GM18520 (cell line): ENCODE data around the gene REN.

Source experiments
- ATAC-seq: cut with Tn5 transposase; IDR thresholded peaks from one replicate; pipeline ENCODE4 v1.9.1; 2021; ENCODE audit not compliant: unreplicated experiment

Gene REN

DNA sequence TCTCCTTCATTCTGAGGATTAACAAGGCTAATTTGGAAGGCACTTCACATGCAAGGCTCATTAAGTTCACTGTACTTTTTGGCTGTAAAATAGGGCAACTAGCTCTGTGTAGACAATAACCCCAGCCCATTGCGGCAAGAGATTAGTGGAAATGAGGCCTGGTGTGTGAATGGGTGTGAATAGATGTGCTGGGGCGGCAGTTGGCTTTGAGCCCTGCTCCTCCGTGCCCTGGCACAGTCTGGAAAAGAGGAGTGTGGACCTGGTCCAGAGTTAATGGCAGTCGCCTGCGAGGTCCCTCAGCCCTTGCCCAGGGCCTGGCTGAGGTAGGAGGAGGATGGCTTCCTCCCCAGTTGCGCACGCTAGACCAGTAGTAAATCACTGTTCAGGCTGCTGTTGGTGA lies 25.3 kb upstream of the REN start:
- ATAC-seq, result no peak

- no peak for ATAC-seq
Measured at GRCh38 chr1:204190212-204191211, 24.4 kb upstream of the REN start.

- no peak for ATAC-seq
Measured at GRCh38 chr1:204188959-204189639, 23.0 kb upstream of the REN start.

DNA sequence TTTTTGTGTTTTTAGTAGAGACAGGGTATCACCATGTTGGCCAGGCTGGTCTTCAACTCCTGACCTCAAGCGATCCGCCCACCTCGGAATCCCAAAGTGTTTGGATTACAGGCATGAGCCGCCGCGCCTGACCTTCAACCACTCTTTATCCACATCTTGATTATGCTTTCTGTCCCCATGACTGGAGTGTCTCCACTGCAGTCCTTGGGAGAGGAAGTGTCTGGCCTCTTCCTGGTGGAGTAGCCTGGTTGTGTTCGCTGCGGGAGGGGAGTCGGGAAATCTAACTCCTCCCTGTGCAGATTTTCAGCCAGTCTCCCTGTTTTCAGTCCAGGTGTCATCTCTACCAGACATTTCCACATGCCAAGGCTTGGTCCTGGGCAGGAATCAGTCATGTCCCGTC lies 20.5 kb upstream of the REN start:
- ATAC-seq, result no peak

DNA sequence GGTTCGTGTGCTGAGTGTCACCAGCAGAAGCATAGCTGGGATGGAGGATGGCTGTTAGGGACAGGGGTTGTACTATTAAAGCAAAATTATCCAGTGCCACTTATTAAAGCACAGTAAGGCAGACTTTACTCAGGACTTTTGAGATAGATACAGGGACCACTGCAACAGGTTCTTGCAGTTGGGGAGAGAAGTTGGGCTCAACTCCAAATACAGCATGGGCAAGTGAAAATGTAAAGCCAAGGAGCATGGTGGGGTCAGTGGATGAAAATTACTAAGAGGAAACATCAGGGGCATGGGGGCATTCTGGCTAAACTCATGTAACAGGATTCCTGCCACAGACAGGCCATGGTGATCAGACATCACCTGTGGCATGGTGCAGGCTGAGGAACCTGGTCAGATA lies 15.0 kb upstream of the REN start:
- no peak for ATAC-seq

- no peak for ATAC-seq
Measured at GRCh38 chr1:204180133-204180532, 14.0 kb upstream of the REN start.

DNA sequence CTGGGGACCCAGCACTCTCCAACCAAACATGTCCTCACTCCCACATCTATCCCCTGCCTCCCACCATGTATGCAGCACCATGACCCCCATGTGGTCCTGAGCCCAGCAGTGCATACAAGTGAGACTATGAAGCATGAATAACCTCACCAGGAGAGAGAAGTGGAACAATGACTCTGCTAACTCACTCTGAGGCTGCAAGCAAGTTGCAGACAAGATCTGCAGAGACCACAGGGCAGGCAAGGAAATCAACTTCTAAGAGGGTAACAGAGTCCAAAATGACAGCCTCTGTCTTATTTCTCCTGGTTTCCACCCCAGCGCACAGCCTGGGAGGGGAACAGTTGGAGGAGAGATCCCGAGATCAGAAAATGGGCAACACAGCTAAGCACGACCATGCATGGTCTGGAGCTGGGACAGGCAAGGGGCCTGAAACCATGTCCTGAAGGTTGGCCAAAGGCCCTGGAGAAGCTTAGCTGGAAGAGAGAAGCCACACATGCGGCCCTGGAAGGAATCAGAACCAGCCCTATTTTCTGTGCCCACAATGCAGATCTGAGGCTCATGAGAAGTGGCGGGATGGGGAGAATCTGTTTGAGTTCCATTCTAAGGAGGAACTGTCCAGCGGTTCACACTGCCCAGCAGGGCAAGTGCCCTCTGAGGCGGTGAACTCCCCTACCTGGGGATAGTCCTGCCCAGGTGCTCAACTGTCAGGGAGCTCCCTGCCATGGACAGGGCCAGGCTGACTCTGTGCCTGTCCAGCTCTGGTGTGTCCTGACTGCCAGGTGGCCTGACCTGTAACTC lies 12.5 kb upstream of the REN start:
- ATAC-seq, result no peak

DNA sequence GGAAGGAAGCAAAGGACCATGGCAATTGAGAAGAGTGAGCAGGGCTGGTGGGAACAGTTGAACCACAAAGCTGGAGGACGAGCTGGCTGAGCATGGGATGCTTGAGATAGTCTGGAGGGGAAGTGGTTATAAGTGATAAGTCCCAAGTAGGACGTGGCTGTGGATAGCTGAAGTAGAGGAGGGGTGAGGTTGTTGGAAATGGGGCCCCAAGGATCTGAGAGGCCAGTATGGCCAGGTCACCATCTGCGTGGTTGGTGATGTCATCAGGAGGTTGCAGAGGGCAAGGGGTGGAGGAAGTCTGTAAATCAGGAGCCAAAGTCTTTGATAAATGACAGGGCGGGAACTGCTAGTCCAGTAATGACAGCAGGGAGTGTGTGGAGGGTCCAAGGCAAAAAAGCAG lies 11.0 kb upstream of the REN start:
- ATAC-seq, result no peak

GRCh38 chr1:204176049-204176448 lies 9.9 kb upstream of the REN start:
- no peak for ATAC-seq

DNA sequence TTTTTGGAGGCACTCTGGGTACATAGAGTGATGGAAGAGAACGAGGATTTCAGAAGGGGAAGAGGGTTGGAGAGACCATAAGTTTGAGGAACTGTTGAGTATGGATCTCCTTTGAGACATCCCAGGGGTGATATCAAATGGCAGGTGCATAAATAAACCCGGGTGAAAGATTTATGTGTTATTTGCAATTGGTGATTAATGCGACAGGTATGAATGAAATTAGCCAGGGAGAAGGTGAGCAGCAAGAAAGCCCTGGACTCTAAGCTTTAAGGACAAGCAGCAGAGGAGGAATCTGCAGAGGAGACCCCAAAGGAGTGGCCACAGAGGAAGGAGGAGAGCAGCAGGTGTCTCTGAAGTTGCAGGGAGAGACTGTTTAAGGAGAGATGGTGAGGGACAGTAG lies 8.8 kb upstream of the REN start:
- ATAC-seq, result no peak

- no peak for ATAC-seq
Measured at GRCh38 chr1:204172404-204173029, 6.4 kb upstream of the REN start.

- no peak for ATAC-seq
Measured at GRCh38 chr1:204171751-204172178, 5.6 kb upstream of the REN start.

DNA sequence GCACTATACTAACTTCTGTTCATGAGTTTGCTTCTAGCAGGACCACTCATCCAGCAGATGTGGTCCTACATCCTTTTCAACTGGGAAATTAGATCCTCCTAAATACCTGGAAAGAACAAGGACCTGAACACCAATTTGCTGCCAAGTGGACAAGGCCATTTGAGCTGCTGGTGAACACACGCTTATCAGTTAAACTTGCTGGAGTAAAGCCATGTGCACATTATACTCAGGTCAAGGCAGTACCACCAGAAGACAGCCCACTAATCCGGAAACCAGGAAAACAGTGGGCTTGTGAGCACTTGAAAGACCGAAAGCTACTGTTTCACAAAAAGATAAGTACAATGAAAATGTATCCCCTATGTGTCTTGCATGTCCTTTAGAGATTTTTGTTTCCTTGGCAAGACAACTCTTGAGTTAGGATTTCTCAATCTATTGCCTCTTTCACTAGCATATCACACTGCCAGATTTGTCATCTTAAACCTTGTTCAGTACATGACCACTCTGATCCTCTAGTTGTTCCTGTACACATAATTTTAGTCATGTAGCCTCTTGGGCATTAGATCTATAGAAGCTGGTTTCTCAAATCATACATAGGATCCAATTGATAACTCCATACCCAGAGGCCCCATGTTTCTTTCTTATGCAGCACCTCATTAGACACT lies 4.5 kb upstream of the REN start:
- ATAC-seq, result no peak

- ATAC-seq, result no peak
Measured at GRCh38 chr1:204169858-204170257, 3.7 kb upstream of the REN start.

DNA sequence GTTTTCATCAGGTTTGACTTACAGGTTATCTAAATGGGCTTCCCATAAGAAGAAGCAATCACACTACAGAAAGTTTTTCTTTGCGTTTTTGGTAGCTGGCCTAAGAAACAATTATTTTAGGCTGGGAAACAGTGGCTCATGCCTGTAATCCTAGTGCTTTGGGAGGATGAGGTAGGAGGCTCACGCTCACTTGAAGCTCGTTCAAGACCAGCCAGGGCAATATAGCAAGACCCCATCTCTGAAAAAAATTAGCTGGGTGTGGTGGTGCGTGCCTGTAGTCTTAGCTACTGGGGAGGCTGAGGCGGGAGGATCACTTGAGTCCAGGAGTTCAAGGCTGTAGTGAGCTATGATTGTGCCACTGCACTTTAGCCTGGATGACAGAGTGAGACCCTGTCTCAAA lies 1.6 kb upstream of the REN start:
- no peak for ATAC-seq

DNA sequence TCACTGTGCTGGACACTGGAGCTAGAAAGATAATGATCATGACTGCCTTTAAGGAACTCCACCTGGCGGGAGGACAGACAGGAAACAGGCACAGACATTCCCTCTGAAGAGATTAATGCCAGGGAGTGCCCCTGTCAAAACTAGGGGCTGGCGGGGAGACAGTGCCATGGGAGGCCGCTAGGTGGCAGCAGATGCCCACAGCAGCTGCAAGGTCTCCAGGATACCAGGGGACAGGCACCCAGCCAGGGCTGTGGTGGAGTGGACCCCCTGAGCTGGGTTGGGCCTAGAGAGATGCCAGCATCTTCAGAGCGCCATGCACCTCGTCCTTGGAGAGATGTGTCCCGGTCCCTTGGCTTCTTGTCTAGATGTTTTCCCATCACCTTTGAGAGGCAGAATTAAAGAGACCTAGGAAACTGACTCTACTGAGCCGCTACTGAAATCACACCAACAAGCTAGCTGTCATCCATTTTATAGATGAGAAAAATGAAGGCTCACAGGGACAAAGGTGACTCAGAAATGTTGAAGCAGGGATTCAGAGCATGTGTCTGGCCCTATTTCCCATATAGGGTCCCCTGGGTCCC lies 3.6 kb downstream of the REN start:
- ATAC-seq, result no peak

DNA sequence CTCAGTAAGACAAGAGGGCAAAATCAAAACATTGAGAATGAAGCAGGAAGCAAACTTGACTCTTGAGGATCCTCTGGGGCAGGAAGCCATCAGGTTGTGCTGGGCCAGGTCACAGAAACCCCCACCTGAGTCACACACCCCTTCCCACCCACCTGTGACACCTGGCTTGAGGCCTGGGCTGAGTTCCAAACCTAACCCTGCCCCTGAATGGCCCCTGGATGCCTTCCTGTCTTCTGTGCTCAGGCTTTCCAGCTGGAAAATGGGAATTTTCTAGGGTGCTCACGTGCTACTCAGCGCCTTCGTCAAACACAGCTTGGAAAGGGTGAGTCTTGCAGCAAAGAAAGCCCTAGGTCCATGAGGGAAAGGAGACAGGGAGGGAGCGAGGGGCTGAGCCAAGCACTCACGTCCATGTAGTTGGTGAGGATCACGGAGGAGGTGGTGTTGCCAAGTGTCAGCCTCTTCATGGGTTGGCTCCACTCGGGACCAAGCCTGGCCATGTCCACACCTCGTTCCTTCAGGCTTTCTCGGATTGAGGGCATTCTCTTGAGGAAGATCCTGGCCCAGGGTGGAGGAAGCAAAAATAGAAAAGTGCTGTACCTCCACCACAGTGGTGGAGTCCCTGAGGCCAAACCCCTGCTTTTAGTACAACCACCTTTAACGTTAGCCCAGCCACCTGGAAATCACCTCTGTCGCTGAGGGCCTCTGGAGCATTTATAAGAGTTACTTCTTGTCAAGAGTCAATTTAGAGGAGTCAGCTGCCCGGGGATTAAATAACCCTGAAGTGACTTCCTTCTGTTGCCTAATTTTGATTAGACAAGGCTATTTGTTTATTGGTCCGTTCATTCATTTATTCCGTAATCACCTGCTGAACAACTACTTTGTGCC lies 4.3 kb downstream of the REN start:
- no peak for ATAC-seq

DNA sequence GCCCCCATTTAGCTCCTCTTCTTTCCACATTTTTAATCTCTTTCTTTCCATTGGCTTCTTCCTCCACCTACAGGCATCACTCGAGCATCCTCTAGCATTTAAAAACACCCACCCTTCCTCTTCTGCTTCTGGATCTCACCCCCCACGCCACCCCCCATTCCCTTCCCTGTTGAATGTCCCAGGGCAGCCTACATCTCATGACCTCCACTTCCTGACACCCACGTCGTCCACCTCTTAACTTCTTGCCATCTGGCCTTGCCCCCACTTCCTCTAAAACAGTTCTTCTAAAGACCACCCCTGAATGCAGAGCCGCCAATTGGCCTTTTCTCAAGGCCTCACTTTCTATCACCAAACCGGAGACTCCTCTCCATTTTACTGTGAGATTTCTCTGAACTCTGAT lies 8.2 kb downstream of the REN start:
- ATAC-seq, result no peak

- ATAC-seq, result no peak
Measured at GRCh38 chr1:204155881-204156280, 10.3 kb downstream of the REN start.
